ENCODE results near the gene CD151.

The CD151 gene

DNA sequence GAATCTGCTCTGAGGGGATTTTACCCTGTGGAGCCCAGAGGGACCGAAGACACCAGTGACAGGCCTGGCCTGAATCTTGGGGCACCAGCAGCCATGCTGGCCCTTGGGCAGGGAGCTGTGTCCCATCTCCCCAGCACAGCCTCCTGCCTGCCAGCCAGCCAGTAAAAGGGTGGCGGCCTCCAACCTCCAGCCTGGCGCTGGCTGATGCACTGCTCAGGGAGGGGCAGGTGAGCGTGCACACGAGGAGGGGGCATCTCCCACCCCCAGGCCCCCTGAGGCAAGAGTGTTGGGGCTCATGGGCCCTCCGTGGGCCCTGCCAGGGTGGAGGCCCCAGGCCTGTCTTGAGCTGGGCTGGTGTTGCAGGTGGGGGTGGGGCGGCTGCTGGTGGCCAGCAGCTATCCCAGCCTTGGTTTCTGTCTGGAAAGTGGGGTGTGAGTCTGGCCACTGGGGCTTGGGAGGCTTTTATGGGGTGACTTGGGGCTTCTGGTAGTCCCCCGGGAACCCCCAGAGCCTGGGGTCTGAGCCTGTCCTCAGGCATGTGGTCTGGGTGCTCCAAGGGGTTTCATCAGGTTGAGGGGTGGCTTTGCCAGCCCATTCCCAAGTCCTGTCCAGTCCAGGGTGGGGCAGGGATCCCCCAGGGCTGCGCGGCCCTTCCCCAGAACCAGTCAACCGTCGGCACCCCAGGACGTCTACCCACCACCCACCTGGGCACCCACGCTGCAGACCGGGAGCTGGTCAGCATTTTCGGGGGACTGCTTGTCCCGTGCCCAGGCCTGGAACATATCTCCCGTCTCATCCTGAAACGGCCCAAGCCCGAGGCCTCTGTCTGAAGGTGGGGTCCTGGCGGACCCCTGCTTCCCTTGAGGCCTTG is 27.7 kb downstream of the CD151 start:
- TF ChIP-seq, protein P1, sequence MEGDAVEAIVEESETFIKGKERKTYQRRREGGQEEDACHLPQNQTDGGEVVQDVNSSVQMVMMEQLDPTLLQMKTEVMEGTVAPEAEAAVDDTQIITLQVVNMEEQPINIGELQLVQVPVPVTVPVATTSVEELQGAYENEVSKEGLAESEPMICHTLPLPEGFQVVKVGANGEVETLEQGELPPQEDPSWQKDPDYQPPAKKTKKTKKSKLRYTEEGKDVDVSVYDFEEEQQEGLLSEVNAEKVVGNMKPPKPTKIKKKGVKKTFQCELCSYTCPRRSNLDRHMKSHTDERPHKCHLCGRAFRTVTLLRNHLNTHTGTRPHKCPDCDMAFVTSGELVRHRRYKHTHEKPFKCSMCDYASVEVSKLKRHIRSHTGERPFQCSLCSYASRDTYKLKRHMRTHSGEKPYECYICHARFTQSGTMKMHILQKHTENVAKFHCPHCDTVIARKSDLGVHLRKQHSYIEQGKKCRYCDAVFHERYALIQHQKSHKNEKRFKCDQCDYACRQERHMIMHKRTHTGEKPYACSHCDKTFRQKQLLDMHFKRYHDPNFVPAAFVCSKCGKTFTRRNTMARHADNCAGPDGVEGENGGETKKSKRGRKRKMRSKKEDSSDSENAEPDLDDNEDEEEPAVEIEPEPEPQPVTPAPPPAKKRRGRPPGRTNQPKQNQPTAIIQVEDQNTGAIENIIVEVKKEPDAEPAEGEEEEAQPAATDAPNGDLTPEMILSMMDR (IDR thresholded peaks at IDR 0.05; ENCODE audit: low read depth, low read length), result no peak
- DNase-seq (ENCODE audit: extremely low read depth, low read depth), result no peak

DNA sequence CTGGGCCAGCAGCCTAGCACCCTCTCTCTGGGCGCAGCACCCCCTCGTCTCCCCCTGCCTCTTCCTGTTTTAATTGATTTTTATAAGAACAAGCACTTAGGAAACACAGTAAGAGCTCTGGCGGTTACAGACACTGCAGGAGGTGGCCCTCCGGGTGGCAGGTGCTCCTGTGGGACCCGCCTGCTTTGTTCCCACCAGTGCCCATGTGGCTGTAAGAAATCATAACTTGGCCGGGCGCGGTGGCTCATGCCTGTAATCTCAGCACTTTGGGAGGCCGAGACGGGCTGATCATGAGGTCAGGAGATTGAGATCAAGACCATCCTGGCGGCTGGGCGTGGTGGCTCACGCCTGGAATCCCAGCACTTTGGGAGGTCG is 28.3 kb downstream of the CD151 start:
- TF ChIP-seq, protein P1 (IDR thresholded peaks at IDR 0.05; ENCODE audit: low read depth, low read length), result no peak

DNA sequence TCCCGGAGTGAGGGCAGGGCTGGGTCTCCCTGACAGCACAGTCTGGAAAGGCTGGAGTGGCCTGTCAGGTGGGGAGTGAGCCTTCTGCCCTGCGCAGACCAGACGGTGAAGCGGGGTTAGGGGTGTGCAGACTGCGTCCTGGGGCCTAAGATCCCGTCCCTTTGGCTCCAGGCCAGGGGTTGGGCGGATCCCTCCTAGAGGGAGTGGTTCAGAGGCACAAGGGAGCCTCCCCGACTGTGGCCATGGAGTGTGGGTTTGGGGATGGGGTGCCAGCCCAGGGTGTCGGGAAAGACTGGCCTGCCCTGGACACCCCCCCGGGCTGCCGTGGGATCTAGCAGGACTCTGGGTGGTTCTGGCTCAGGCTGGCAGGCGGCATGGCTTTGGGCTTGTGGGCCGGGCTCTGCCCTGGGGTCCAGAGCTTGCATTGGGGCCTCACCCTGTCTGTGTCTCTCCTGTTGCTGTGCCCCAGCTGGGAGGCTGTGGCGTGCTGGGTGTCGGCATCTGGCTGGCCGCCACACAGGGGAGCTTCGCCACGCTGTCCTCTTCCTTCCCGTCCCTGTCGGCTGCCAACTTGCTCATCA is 29.4 kb downstream of the CD151 start:
- TF ChIP-seq, protein P1 (IDR thresholded peaks at IDR 0.05; ENCODE audit: low read depth, low read length), result no peak
- no peak for DNase-seq (ENCODE audit: extremely low read depth, low read depth)

More for the DNA sequence above, 28.3 kb downstream of the CD151 start:
- DNase-seq (ENCODE audit: extremely low read depth, low read depth), result no peak

DNA sequence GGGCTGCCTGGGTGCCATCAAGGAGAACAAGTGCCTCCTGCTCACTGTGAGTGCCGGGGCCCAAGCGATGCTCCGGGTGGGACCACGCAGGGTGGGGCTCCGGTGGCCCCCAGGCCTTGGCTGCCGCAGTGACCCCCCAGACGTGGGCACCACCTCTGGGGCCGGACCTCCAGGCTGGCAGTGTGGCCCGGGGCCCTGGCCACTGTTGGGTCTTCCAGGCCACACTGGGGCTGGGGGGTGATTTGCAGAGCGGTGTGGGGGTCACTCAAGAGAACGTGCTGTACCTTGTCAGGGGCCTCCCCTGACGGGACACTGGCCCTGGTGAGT is 29.9 kb downstream of the CD151 start:
- DNase-seq (ENCODE audit: extremely low read depth, low read depth), result no peak
- TF ChIP-seq, protein P1 (IDR thresholded peaks at IDR 0.05; ENCODE audit: low read depth, low read length), result no peak

DNA sequence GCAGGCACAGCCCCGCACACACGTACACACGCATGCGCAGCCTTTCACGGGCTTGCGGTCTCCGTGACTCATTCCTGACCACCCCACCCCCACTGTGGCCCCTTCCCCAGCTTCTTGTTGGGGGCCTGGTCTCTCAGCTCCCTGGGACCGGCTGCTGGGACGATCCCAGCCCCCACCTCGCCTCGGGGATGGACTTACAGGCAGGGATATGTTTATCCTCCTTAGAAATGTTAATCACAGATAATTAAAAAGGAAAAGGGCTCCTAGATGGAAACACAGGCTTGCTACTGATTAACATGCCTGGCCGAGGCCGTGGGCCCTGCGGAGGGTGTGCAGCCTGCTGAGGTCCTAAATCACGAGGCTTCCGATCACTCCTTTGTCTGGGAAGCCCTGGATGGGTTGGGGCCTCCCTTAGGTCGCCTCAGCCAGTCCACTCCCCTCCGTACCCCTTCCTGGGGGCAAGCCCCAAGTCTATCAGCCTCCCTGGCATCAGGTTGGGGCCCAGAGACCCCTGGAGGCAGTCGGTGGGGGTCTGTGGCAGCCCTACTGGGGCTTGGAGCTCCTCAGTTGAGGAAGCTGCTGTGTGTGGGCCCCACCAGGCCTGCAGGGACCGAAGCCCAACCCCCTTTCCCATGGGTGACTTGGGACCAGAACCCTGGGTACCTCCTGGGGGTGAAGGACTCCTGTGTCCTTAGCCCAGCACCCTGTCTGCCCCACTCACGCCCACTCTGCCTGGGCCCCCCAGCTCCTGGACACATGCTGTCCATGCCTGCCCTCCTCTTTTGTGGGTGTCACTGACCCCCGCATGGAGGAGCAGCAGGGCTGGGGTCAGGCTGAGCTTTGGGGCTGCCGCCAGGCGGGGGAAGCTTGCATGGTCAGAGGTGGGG is 30.5 kb downstream of the CD151 start:
- DNase-seq (ENCODE audit: extremely low read depth, low read depth), result no peak
- TF ChIP-seq, protein P1 (IDR thresholded peaks at IDR 0.05; ENCODE audit: low read depth, low read length), result no peak

DNA sequence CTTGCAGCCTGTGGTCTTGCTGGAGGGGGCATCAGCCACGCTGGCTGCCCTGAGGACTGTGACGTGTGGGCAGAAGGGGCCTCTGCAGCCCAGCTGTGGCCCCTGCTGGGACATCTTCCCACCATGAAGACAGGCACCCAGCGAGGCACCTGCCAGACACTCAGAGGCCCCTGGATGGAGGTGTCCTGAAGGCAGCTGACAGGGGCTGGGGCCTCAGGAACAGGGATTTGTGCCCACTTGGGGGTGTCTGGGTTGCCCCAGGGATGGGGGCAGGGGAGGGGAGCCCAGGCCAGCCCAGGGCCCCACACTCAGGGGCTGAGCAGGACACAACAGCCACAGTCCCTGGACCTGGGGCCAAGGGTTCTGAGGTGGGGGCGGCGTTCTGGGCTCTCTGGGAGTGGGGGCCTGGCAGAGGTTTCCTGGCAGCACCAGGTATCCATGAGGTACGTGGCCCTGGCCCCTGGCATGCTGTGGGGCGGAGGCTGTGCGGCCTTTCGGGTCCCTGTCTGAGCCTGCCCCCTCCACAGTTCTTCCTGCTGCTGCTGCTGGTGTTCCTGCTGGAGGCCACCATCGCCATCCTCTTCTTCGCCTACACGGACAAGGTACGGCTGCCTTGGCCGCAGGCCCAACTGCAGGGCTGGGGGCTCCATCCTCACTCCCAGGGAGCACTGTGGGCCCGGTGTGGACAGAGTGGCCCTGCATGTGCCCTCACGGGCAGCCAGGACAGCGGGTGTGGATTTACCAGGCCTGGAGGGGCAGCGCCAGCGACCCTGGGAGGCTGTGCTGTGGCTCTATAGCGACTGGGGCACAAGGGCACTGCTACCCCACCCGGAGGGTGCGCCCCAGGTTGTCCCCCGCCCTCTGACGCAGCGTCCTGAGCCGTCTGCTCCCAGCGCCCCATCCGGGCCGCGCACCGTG is 31.4 kb downstream of the CD151 start:
- DNase-seq (ENCODE audit: extremely low read depth, low read depth), result no peak
- TF ChIP-seq, protein P1 (IDR thresholded peaks at IDR 0.05; ENCODE audit: low read depth, low read length), result no peak
